ENCODE data around the gene PACRG. TPM values are rescaled to one million over a fixed set of nuclear protein-coding genes. Genes with fewer than 3 reads are reported as not detected.

The PACRG gene
- polyA plus RNA-seq, 1 of the 3 experiments (the other 2 are of a cell fraction) = 0.56 TPM

- POLR2A ChIA-PET = no interaction called here
- TF ChIP-seq TAF1 (IDR thresholded peaks at IDR 0.05; ENCODE audit: borderline replicate concordance, low read depth, low read length) = no peak
- TF ChIP-seq RXRA (IDR thresholded peaks at IDR 0.05; ENCODE audit: borderline replicate concordance, low read depth) = no peak
- TF ChIP-seq MEF2A (IDR thresholded peaks at IDR 0.05; ENCODE audit: borderline replicate concordance, low read depth) = no peak
- TF ChIP-seq RFX5 (IDR thresholded peaks at IDR 0.05; ENCODE audit: low read length) = no peak
- no peak for TF ChIP-seq GATA2 (CRISPR knock-in tag; IDR thresholded peaks at IDR 0.05)
- TF ChIP-seq, protein P1, sequence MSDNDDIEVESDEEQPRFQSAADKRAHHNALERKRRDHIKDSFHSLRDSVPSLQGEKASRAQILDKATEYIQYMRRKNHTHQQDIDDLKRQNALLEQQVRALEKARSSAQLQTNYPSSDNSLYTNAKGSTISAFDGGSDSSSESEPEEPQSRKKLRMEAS (IDR thresholded peaks at IDR 0.05; ENCODE audit: low read depth) = no peak
- TF ChIP-seq, protein P2, sequence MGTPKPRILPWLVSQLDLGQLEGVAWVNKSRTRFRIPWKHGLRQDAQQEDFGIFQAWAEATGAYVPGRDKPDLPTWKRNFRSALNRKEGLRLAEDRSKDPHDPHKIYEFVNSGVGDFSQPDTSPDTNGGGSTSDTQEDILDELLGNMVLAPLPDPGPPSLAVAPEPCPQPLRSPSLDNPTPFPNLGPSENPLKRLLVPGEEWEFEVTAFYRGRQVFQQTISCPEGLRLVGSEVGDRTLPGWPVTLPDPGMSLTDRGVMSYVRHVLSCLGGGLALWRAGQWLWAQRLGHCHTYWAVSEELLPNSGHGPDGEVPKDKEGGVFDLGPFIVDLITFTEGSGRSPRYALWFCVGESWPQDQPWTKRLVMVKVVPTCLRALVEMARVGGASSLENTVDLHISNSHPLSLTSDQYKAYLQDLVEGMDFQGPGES (IDR thresholded peaks at IDR 0.05; ENCODE audit: low read depth, low read length) = no peak
- TF ChIP-seq JUND (IDR thresholded peaks at IDR 0.05) = no peak
- TF ChIP-seq SIN3A (IDR thresholded peaks at IDR 0.05; ENCODE audit: borderline replicate concordance, low read depth, low read length) = no peak
- no peak for TF ChIP-seq CHD2 (IDR thresholded peaks at IDR 0.05; ENCODE audit: low read length, partially characterized antibody)
- TF ChIP-seq, protein P3, sequence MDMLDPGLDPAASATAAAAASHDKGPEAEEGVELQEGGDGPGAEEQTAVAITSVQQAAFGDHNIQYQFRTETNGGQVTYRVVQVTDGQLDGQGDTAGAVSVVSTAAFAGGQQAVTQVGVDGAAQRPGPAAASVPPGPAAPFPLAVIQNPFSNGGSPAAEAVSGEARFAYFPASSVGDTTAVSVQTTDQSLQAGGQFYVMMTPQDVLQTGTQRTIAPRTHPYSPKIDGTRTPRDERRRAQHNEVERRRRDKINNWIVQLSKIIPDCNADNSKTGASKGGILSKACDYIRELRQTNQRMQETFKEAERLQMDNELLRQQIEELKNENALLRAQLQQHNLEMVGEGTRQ (IDR thresholded peaks at IDR 0.05; ENCODE audit: borderline replicate concordance, low read depth, low read length) = no peak
- TF ChIP-seq GABPA (IDR thresholded peaks at IDR 0.05; ENCODE audit: low read depth) = no peak
- TF ChIP-seq FOSL2 (IDR thresholded peaks at IDR 0.05; ENCODE audit: borderline replicate concordance, low read depth) = no peak
- no peak for TF ChIP-seq POLR2AphosphoS5 (IDR thresholded peaks at IDR 0.05; ENCODE audit: low read depth, low read length)
- no peak for TF ChIP-seq FOXJ3 (CRISPR knock-in tag; IDR thresholded peaks at IDR 0.05)
- no peak for TF ChIP-seq PBX3 (IDR thresholded peaks at IDR 0.05)
- TF ChIP-seq ELF1 (IDR thresholded peaks at IDR 0.05) = no peak
- Histone ChIP-seq H3K4me3 (ENCODE audit: low read depth in 2 of 2, low read length in 1 of 2) (no peak overlapping the region), H3K79me2 (ENCODE audit: insufficient read depth) (no peaks in the 10 kb centered on the region), H3K9me3 (no peaks in the 10 kb centered on the region), H3K27me3 (ENCODE audit: insufficient read depth) (no peaks in the 10 kb centered on the region), H3F3A (replicated peaks; ENCODE audit: insufficient read depth) (no peaks in the 10 kb centered on the region), H3K4me1 (ENCODE audit: control insufficient read depth in 1 of 2, insufficient read depth in 2 of 2, low read depth in 1 of 2, low read length in 1 of 2) (no peaks in the 10 kb centered on the region), H2AFZ (ENCODE audit: low read depth) (no peak overlapping the region), H3K27ac (ENCODE audit: low read depth in 2 of 2, low read length in 1 of 2) (no peak overlapping the region), H3K4me2 (no peak overlapping the region), H3K36me3 (replicated peaks in 1 of 2; ENCODE audit: control insufficient read depth in 1 of 2, insufficient read depth in 2 of 2, low read length in 1 of 2) (no peaks in the 10 kb centered on the region), H3K9ac (no peak overlapping the region), H3K9me2 (no peaks in the 10 kb centered on the region), H4K20me1 (ENCODE audit: insufficient read depth) (no peaks in the 10 kb centered on the region)
- no peak for DNase-seq
- CTCF ChIA-PET = interaction anchor here (0.6 kb wide), 1 partner anchor 23 kb away, joined by 3 read pairs; no protein-coding TSS in a partner anchor
These were observed 26.0 kb downstream of the PACRG start for GRCh38 chr6:162753775-162754174.

DNA sequence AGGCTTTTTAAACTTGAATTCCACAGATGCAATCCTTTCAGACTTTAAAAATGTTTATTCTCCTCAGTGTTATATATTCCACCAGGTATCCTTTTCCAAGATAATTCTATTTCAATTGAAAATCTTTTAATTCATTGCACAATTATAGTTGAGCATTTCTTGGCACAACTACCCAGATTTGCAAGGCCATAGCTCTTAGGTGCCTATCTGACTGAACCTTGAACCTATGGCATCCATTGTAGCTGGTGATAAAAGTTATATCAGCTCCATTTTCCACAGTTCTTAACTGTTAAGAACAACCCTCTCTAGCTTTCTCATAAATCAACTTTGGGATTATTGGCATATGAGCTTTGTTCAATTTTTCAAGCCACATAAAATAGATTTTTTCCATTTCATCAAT, 42.4 kb downstream of the PACRG start:
- H2AFZ ChIP-seq (ENCODE audit: low read depth) = no peak overlapping the region
- no peak overlapping the region for H3K9ac ChIP-seq
- H3K9me2 ChIP-seq = no peaks in the 10 kb centered on the region; the same call in 1 of the 2 replicates
- no peak for TF ChIP-seq MXI1 (IDR thresholded peaks at IDR 0.05; ENCODE audit: low read depth, low read length)
- no peak for TF ChIP-seq TAF1 (IDR thresholded peaks at IDR 0.05; ENCODE audit: borderline replicate concordance, low read depth, low read length)
- no peak for TF ChIP-seq MEF2A (IDR thresholded peaks at IDR 0.05; ENCODE audit: borderline replicate concordance, low read depth)
- no peak for DNase-seq
- H4K20me1 ChIP-seq (ENCODE audit: insufficient read depth) = no peaks in the 10 kb centered on the region
- no peak overlapping the region for H3K4me2 ChIP-seq
- CTCF ChIA-PET = no interaction called here
- POLR2A ChIA-PET = no interaction called here
- no peaks in the 10 kb centered on the region for H3K9me3 ChIP-seq
- H3K27ac ChIP-seq (ENCODE audit: low read depth in 2 of 2, low read length in 1 of 2) = no peak overlapping the region
- H3K27me3 ChIP-seq (ENCODE audit: insufficient read depth) = no peaks in the 10 kb centered on the region
- H3K36me3 ChIP-seq (replicated peaks in 1 of 2; ENCODE audit: control insufficient read depth in 1 of 2, insufficient read depth in 2 of 2, low read length in 1 of 2) = no peaks in the 10 kb centered on the region
- no peaks in the 10 kb centered on the region for H3F3A ChIP-seq (replicated peaks; ENCODE audit: insufficient read depth)
- peaks cover 0 to 3% of the 10 kb centered on the region in 2 experiments; a peak in 2 of 4 replicates for H3K4me1 ChIP-seq (ENCODE audit: control insufficient read depth in 1 of 2, insufficient read depth in 2 of 2, low read depth in 1 of 2, low read length in 1 of 2)
- H3K4me3 ChIP-seq (ENCODE audit: low read depth in 2 of 2, low read length in 1 of 2) = no peak overlapping the region
- H3K79me2 ChIP-seq (ENCODE audit: insufficient read depth) = no peaks in the 10 kb centered on the region
